Smooth muscle cell (in vitro differentiated cells): ENCODE measurements around the gene CSN2. TPM values are rescaled to one million over a fixed set of nuclear protein-coding genes. Genes with fewer than 3 reads are reported as not detected.
"Not testable (repeated sequence)": the region's sequence is repeated elsewhere in the genome, so short reads cannot be mapped to it uniquely, and the experiment has no call there.

Experiments used
- DNase-seq: peaks from one replicate; lab custom pipeline; 2025; ENCODE audit not compliant: unreplicated experiment; lab: John Stamatoyannopoulos, UW
- H2AFZ ChIP-seq: fragments of 200-600 bp; sonication (generic); 2 replicates; pipeline ENCODE4 v1.6.0; 2016; ENCODE audit warnings: antibody characterized with exemption, low read depth, mild to moderate bottlenecking
- H3F3A ChIP-seq: fragments of 200-600 bp; sonication (generic); 2 replicates; pipeline ENCODE4 v1.6.0; 2017; ENCODE audit warnings: antibody characterized with exemption, low read depth
- H3K27ac ChIP-seq: fragments of 200-600 bp; sonication (generic); 2 replicates; pipeline ENCODE4 v1.5.1; 2016; ENCODE audit warnings: low read depth, mild to moderate bottlenecking
- H3K27me3 ChIP-seq: fragments of 200-600 bp; sonication (generic); 2 replicates; pipeline ENCODE4 v1.6.1; 2016; ENCODE audit warnings: low read depth, mild to moderate bottlenecking
- H3K36me3 ChIP-seq: fragments of 200-600 bp; sonication (generic); 2 replicates; pipeline ENCODE4 v1.5.1; 2016; ENCODE audit warnings: low read depth
- H3K4me1 ChIP-seq: fragments of 200-600 bp; sonication (generic); 2 replicates; pipeline ENCODE4 v1.5.1; 2016; ENCODE audit warnings: low read depth
- H3K4me2 ChIP-seq: fragments of 200-600 bp; sonication (generic); 2 replicates; pipeline ENCODE4 v1.6.0; 2016; ENCODE audit warnings: mild to moderate bottlenecking
- H3K4me3 ChIP-seq: fragments of 200-600 bp; sonication (generic); 2 replicates; pipeline ENCODE4 v1.5.1; 2016; ENCODE audit warnings: mild to moderate bottlenecking
- H3K79me2 ChIP-seq: fragments of 200-600 bp; sonication (generic); 2 replicates; pipeline ENCODE4 v1.6.0; 2016; ENCODE audit warnings: low read depth, mild to moderate bottlenecking
- H3K9ac ChIP-seq: fragments of 200-600 bp; sonication (generic); 2 replicates; pipeline ENCODE4 v1.6.0; 2016; ENCODE audit warnings: low read depth
- H3K9me3 ChIP-seq: fragments of 200-600 bp; sonication (generic); replicated peaks from 2 replicates; pipeline ENCODE4 v1.5.1; 2016; ENCODE audit warnings: low read depth
- H4K20me1 ChIP-seq: fragments of 200-600 bp; sonication (generic); 2 replicates; pipeline ENCODE4 v1.6.0; 2016; ENCODE audit warnings: low read depth
- CTCF ChIP-seq: fragments of 200-600 bp; sonication (generic); IDR thresholded peaks from 2 replicates; pipeline ENCODE4 v1.5.1; 2017; ENCODE audit warnings: borderline replicate concordance, mild to moderate bottlenecking, antibody characterized with exemption; ENCODE audit not compliant: insufficient read depth, poor library complexity, severe bottlenecking
- WGBS: methylation state at CpG from one replicate; pipeline ENCODE4 v1.1.7; 2016; ENCODE audit warnings: low lambda C conversion rate; 5-methylcytosine and 5-hydroxymethylcytosine counted together
- polyA plus RNA-seq: library from polyadenylated mRNA; unstranded; fragments of >200 nt; fragmentation: Nextera tagmentation; extraction: Ambion mirVana; gene quantifications from 2 replicates; pipeline ENCODE4 v1.2.1, GENCODE V29; 2016
- total RNA-seq: library from RNA; depleted of rRNA; stranded (reverse); fragments of >200 nt; gene quantifications from 2 replicates; pipeline ENCODE4 v1.2.3, GENCODE V29; 2014

Gene CSN2
- total and polyA plus RNA-seq, 2 experiments from 2014 or later, result not detected

DNA sequence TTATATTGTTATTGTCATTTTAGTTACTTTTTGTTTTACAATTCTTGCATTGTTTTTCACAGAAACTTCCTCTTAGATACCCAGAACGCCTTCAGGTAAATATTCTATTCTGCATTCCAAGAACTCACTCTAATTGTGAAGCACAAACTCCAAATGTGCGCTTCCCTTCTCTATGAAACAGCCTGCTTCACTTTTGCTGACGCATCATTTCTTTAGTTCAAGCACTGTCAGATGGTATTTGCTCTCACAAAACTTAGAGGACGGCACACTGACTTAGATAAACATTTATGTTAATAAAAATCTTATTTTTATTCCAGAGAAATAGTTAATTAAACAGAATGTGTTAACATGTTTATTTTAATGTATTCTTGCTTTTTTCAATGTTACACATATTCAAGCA lies 31.4 kb downstream of the CSN2 start:
- H3K36me3 ChIP-seq, result no peaks in the 10 kb centered on the region
- DNase-seq, result no peak
- H3K9me3 ChIP-seq, result no peaks in the 10 kb centered on the region
- H4K20me1 ChIP-seq, result no peaks in the 10 kb centered on the region
- H3K4me1 ChIP-seq, result no peaks in the 10 kb centered on the region
- no peak overlapping the region for H3K9ac ChIP-seq
- H3F3A ChIP-seq, result no peaks in the 10 kb centered on the region
- H3K79me2 ChIP-seq, result no peaks in the 10 kb centered on the region
- no peak overlapping the region for H3K4me2 ChIP-seq
- H2AFZ ChIP-seq, result no peak overlapping the region
- no peak overlapping the region for H3K27ac ChIP-seq
- 83% methylated on average over 4 of the region's 4 CpGs for WGBS
- H3K27me3 ChIP-seq, result no peaks in the 10 kb centered on the region
- no peak overlapping the region for H3K4me3 ChIP-seq
- no peak for TF ChIP-seq CTCF

DNA sequence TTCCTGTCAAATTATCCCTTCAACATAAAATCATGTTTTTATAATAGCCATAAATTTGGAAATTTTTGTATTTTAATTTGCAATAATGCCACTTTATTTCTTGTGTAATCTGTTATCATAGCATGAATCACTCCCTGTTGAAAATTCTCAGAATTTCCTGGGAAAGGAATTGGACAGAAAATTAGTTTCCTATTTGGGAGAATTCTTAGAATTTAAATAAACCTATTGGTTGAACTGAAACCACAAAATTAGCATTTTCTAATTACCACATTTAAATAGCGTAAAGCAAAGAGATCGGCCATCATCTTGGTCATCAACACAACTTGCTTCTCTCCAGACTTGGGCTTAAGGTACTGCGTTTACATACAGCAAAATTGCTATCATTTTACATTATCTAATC lies 34.8 kb downstream of the CSN2 start, which contains the start of gene CSN1S1:
Gene CSN1S1 (plus strand): TSS at position 301 of the 400 bp plus-strand sequence. CDS start 1,488 bp downstream, outside the sequence.
- H3K79me2 ChIP-seq, result no peaks in the 10 kb centered on the region
- no peaks in the 10 kb centered on the region for H3K36me3 ChIP-seq
- no peak for TF ChIP-seq CTCF
- no peaks in the 10 kb centered on the region for H3F3A ChIP-seq
- H2AFZ ChIP-seq, result no peak within 1 kb of the TSS
- no peak within 1 kb of the TSS for H3K4me3 ChIP-seq
- no peaks in the 10 kb centered on the region for H3K27me3 ChIP-seq
- H4K20me1 ChIP-seq, result no peaks in the 10 kb centered on the region
- H3K9ac ChIP-seq, result no peak within 1 kb of the TSS
- no peak within 1 kb of the TSS for H3K27ac ChIP-seq
- H3K9me3 ChIP-seq, result no peaks in the 10 kb centered on the region
- no peaks in the 10 kb centered on the region for H3K4me1 ChIP-seq
- 88% methylated on average over 3 of the region's 3 CpGs for WGBS
- no peak for DNase-seq
- H3K4me2 ChIP-seq, result no peak within 1 kb of the TSS

DNA sequence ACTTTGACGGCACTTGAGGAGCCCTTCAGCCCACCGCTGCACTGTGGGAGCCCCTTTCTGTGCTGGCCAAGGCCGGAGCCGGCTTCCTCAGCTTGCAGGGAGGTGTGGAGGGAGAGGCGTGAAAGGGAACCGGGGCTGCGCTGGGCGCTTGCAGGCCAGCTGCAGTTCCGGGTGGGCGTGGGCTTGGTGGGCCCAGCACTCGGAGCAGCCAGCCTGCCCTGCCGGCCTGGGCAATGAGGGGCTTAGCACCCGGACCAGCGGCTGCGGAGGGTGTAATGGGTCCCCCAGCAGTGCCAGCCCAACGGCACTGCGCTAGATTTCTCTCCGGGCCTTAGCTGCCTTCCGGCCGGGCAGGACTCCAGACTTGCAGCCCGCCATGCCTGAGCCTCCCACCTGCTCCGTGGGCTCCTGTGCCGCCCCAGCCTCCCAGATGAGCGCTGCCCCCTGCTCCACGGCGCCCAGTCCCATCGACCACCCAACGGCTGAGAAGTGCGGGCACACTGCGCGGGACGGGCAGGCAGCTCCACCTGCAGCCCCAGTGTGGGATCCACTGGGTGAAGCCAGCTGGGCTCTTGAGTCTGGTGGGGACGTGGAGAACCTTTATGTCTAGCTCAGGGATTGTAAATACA lies 41.6 kb downstream of the CSN2 start:
- H3K9me3 ChIP-seq, H3K36me3 ChIP-seq, H3K4me2 ChIP-seq, H3K9ac ChIP-seq, H3K4me3 ChIP-seq, H2AFZ ChIP-seq, H3F3A ChIP-seq, H3K27me3 ChIP-seq, DNase-seq, H4K20me1 ChIP-seq, H3K79me2 ChIP-seq, H3K27ac ChIP-seq, H3K4me1 ChIP-seq: not testable (repeated sequence)
- WGBS, result 95% methylated on average over 24 of the region's 33 CpGs

DNA sequence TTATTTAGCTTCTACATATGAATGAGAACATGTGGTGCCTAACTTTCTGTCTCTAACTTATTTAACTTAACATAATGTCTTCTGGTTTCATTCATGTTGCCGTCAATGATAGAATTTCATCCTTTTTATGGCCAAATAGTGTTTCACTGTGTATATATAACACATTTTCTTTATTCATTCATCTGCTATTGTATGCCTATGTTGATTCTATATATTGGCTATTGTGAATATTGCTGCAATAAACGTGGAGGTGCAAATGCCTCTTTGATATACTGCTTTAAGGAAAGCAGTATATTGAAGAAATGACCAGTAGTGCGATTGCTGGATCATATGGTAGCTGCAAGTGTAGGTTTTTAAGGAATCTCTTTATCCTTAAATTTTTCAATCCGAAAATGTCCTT lies 44.7 kb downstream of the CSN2 start:
- WGBS, result 45% methylated on average over 4 of the region's 4 CpGs
- no peak for DNase-seq
- no peaks in the 10 kb centered on the region for H3K79me2 ChIP-seq

More for the DNA sequence above, 44.7 kb downstream of the CSN2 start:
- no peak overlapping the region for H3K4me3 ChIP-seq
- H3K27ac ChIP-seq, result no peak overlapping the region
- no peak overlapping the region for H3K4me2 ChIP-seq
- H3K9me3 ChIP-seq, result no peaks in the 10 kb centered on the region
- H3K9ac ChIP-seq, result no peak overlapping the region
- peak overlapping the region; percentile 37 for H2AFZ ChIP-seq
- H3K27me3 ChIP-seq, result peaks cover 9% of the 10 kb centered on the region
- no peaks in the 10 kb centered on the region for H4K20me1 ChIP-seq
- H3F3A ChIP-seq, result no peaks in the 10 kb centered on the region
- no peaks in the 10 kb centered on the region for H3K4me1 ChIP-seq
- TF ChIP-seq CTCF, result no peak
- H3K36me3 ChIP-seq, result no peaks in the 10 kb centered on the region
